ENCODE results near the gene CNOT6. TPM values are rescaled to one million over a fixed set of nuclear protein-coding genes. Genes with fewer than 3 reads are reported as not detected.
"Not testable (repeated sequence)": the region's sequence is repeated elsewhere in the genome, so short reads cannot be mapped to it uniquely, and the experiment has no call there.

CNOT6 gene
- total RNA-seq, 1 donor from 2014 or later: 38.5 TPM

DNA sequence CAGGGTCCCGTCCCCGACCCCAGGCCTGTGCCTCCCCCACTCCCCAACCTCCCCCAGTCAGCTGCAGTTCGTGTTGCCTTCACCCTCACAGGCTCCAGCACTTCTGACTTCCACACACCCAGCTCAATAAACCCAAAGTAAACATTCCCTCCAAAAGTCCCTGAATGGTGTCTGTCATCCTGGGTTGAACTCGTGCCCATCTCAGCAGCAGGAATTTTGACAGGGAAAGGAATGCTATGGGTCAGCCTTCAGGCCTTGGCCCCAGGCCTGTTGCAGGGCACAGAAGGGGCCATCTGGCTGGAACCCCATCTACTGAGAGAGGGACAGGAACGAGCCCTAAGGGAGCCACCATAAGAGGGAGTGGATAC lies 29.6 kb upstream of the CNOT6 start:
- H3K36me3 ChIP-seq: no peaks in the 10 kb centered on the region
- DNase-seq (ENCODE audit: low spot score): no peak
- no peak overlapping the region for H3K4me3 Mint-ChIP-seq
- no peak overlapping the region for H3K9ac ChIP-seq
- peaks cover 11% of the 10 kb centered on the region for H3K9me3 Mint-ChIP-seq
- no peaks in the 10 kb centered on the region for H3K4me1 Mint-ChIP-seq
- H3F3A ChIP-seq (ENCODE audit: low read depth): no peaks in the 10 kb centered on the region
- no peak overlapping the region for H3K27ac ChIP-seq
- no peak overlapping the region for H2AFZ ChIP-seq (replicated peaks)
- H3K9me3 ChIP-seq (ENCODE audit: low read depth): no peaks in the 10 kb centered on the region
- H3K79me2 ChIP-seq (ENCODE audit: low read depth): no peaks in the 10 kb centered on the region
- peaks cover 9% of the 10 kb centered on the region for H3K27me3 Mint-ChIP-seq (ENCODE audit: insufficient read depth, low read depth)
- no peak overlapping the region for H3K4me2 ChIP-seq
- no peaks in the 10 kb centered on the region for H3K36me3 Mint-ChIP-seq
- H3K4me3 ChIP-seq: no peak overlapping the region
- no peaks in the 10 kb centered on the region for H3K27me3 ChIP-seq
- H3K4me1 ChIP-seq: no peaks in the 10 kb centered on the region
- no peaks in the 10 kb centered on the region for H4K20me1 ChIP-seq (ENCODE audit: low read depth)
- no peak overlapping the region for H3K27ac Mint-ChIP-seq
- TF ChIP-seq EZH2 (IDR thresholded peaks at IDR 0.05) (no peak), EZH2phosphoT487 (IDR thresholded peaks at IDR 0.05) (no peak)
- TF ChIP-seq, protein P1, sequence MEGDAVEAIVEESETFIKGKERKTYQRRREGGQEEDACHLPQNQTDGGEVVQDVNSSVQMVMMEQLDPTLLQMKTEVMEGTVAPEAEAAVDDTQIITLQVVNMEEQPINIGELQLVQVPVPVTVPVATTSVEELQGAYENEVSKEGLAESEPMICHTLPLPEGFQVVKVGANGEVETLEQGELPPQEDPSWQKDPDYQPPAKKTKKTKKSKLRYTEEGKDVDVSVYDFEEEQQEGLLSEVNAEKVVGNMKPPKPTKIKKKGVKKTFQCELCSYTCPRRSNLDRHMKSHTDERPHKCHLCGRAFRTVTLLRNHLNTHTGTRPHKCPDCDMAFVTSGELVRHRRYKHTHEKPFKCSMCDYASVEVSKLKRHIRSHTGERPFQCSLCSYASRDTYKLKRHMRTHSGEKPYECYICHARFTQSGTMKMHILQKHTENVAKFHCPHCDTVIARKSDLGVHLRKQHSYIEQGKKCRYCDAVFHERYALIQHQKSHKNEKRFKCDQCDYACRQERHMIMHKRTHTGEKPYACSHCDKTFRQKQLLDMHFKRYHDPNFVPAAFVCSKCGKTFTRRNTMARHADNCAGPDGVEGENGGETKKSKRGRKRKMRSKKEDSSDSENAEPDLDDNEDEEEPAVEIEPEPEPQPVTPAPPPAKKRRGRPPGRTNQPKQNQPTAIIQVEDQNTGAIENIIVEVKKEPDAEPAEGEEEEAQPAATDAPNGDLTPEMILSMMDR (IDR thresholded peaks at IDR 0.05): no peak

GRCh38 chr5:180465052-180465451 lies 29.1 kb upstream of the CNOT6 start:
- H3K27me3 ChIP-seq; H4K20me1 ChIP-seq (ENCODE audit: low read depth); H3K36me3 ChIP-seq; H3K36me3 Mint-ChIP-seq; H3K4me2 ChIP-seq; H3K4me1 Mint-ChIP-seq; H3K27ac ChIP-seq; H3K9me3 Mint-ChIP-seq; H3K4me3 Mint-ChIP-seq; H3K4me1 ChIP-seq; H3K27me3 Mint-ChIP-seq (ENCODE audit: insufficient read depth, low read depth); H3K79me2 ChIP-seq (ENCODE audit: low read depth); H3F3A ChIP-seq (ENCODE audit: low read depth); H3K4me3 ChIP-seq; H3K9ac ChIP-seq; H3K27ac Mint-ChIP-seq; H3K9me3 ChIP-seq (ENCODE audit: low read depth); H2AFZ ChIP-seq (replicated peaks); DNase-seq (ENCODE audit: low spot score): not testable (repeated sequence)

DNA sequence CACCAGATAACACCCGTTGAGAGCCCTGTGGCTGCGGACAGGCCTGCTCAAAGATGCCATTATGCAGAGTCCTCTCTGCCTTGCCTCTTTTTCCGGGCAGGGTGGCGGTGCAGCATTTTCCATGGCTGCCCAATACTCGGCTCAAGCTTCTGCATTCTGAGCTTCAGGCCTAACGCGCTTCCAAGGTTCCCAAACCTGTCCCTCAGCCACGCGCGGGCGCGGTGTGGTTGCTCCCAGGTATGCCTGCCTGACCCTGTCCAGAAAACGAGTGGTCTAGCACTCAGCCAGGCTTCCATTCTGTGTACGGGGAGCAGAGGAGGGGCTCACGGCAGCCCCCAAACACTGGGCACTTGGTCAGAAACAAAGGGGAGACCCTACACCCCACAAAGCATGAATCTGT lies 27.9 kb upstream of the CNOT6 start:
- no peak overlapping the region for H3K4me3 ChIP-seq
- no peak overlapping the region for H3K27ac ChIP-seq
- no peaks in the 10 kb centered on the region for H3K9me3 ChIP-seq (ENCODE audit: low read depth)
- Mint-ChIP-seq H3K27me3 (ENCODE audit: insufficient read depth, low read depth) (peaks cover 7% of the 10 kb centered on the region), H3K36me3 (no peaks in the 10 kb centered on the region), H3K9me3 (peaks cover 3% of the 10 kb centered on the region), H3K27ac (peak overlapping the region; percentile 66), H3K4me3 (no peak overlapping the region), H3K4me1 (peaks cover 4% of the 10 kb centered on the region)
- H3K9ac ChIP-seq: no peak overlapping the region
- no peak overlapping the region for H2AFZ ChIP-seq (replicated peaks)
- no peaks in the 10 kb centered on the region for H4K20me1 ChIP-seq (ENCODE audit: low read depth)
- H3K4me1 ChIP-seq: no peaks in the 10 kb centered on the region
- H3F3A ChIP-seq (ENCODE audit: low read depth): no peaks in the 10 kb centered on the region
- H3K36me3 ChIP-seq: no peaks in the 10 kb centered on the region
- TF ChIP-seq EZH2phosphoT487 (IDR thresholded peaks at IDR 0.05) (no peak), EZH2 (IDR thresholded peaks at IDR 0.05) (no peak)
- TF ChIP-seq, protein P1 (IDR thresholded peaks at IDR 0.05): no peak
- no peaks in the 10 kb centered on the region for H3K79me2 ChIP-seq (ENCODE audit: low read depth)
- H3K4me2 ChIP-seq: no peak overlapping the region
- H3K27me3 ChIP-seq: peaks cover under 1% of the 10 kb centered on the region
- no peak for DNase-seq (ENCODE audit: low spot score)

GRCh38 chr5:180467028-180467975 lies 26.9 kb upstream of the CNOT6 start:
- Mint-ChIP-seq H3K36me3 (no peaks in the 10 kb centered on the region), H3K4me3 (no peak overlapping the region), H3K27me3 (ENCODE audit: insufficient read depth, low read depth) (peaks cover 7% of the 10 kb centered on the region), H3K9me3 (peaks cover 3% of the 10 kb centered on the region), H3K4me1 (peaks cover 4% of the 10 kb centered on the region), H3K27ac (no peak overlapping the region)
- no peaks in the 10 kb centered on the region for H3K79me2 ChIP-seq (ENCODE audit: low read depth)
- peaks cover 4% of the 10 kb centered on the region for H3K27me3 ChIP-seq
- no peaks in the 10 kb centered on the region for H3K4me1 ChIP-seq
- no peaks in the 10 kb centered on the region for H4K20me1 ChIP-seq (ENCODE audit: low read depth)
- TF ChIP-seq, protein P1 (IDR thresholded peaks at IDR 0.05): no peak
- no peak for TF ChIP-seq EZH2phosphoT487 (IDR thresholded peaks at IDR 0.05)
- TF ChIP-seq EZH2 (IDR thresholded peaks at IDR 0.05): no peak
- no peak overlapping the region for H3K4me2 ChIP-seq
- no peak for DNase-seq (ENCODE audit: low spot score)
- no peak overlapping the region for H2AFZ ChIP-seq (replicated peaks)
- no peak overlapping the region for H3K9ac ChIP-seq
- H3K36me3 ChIP-seq: no peaks in the 10 kb centered on the region
- no peak overlapping the region for H3K27ac ChIP-seq
- no peaks in the 10 kb centered on the region for H3F3A ChIP-seq (ENCODE audit: low read depth)
- no peaks in the 10 kb centered on the region for H3K9me3 ChIP-seq (ENCODE audit: low read depth)
- H3K4me3 ChIP-seq: no peak overlapping the region
